GM12801 (cell line): Measurements from ENCODE around the gene RNASE9.

ENCODE experiments used
- TF ChIP-seq, protein P1 (sequence below): IDR thresholded peaks from one replicate; pipeline ENCODE4 v1.5.1; 2011; ENCODE audit warnings: control low read depth; ENCODE audit not compliant: insufficient read length; ENCODE audit errors: extremely low read depth

RNASE9 gene

DNA sequence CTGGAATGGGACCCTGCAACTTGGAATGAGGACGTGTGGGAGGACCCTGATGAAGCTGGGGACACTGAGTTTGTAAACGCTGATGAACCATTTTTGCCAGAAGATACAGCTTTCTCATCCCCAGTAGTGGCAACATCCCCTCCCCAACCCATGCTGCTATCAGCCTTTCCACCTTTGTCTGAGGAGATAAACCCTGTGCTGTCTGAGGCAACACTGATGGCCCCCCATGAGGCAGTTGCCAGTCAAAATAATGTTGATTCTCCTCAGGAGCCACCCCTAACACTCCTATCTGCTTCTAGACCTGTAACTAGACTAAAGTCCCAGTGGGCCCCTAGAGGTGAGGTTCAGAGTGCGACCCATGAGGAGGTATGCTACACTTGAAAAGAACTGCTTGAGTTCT, 7.5 kb upstream of the RNASE9 start:
- TF ChIP-seq, protein P1, sequence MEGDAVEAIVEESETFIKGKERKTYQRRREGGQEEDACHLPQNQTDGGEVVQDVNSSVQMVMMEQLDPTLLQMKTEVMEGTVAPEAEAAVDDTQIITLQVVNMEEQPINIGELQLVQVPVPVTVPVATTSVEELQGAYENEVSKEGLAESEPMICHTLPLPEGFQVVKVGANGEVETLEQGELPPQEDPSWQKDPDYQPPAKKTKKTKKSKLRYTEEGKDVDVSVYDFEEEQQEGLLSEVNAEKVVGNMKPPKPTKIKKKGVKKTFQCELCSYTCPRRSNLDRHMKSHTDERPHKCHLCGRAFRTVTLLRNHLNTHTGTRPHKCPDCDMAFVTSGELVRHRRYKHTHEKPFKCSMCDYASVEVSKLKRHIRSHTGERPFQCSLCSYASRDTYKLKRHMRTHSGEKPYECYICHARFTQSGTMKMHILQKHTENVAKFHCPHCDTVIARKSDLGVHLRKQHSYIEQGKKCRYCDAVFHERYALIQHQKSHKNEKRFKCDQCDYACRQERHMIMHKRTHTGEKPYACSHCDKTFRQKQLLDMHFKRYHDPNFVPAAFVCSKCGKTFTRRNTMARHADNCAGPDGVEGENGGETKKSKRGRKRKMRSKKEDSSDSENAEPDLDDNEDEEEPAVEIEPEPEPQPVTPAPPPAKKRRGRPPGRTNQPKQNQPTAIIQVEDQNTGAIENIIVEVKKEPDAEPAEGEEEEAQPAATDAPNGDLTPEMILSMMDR, result no peak

DNA sequence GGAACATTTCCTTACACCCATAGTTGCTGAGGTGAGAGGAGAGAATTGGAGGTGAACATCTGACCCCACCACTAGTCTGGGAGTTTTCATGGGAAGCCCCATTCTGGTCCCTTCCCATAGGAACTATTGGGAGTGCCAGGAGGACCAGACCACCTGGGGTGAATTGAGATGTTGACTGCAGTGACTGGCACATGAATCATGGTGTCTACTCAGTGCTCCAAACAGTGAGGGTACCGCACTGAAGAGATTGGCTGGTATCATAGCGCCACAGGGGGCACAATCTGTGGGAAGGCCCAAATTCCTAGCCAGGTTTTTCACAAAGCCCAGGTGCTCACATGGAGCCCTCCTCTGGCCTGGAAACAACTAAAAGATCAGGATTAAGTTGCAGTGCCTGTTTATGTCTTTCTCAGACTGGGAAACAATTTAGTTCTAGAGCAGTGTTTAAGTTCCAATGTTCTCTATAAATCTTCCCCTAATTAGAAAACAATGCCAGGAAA, 3.7 kb upstream of the RNASE9 start:
- TF ChIP-seq, protein P1, result no peak

DNA sequence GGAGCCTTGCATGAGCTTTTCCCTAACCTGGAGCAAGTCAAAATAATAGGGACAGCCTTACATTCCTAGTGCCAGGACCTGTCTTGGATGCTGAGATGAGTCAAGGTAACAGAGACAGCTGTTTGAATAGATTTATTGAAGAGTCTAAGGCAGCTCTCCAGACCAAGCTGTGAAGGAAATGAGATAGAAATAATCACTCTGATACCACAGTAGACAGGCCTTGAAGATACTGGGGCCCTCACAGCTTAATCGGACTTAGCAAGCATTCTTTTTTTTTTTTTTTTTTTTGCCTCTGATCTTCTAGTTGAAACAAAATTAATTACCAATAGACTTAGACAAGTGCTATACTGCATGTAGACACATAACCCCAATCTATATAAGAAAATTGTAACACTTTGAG, 3.1 kb upstream of the RNASE9 start:
- TF ChIP-seq, protein P1, result no peak

DNA sequence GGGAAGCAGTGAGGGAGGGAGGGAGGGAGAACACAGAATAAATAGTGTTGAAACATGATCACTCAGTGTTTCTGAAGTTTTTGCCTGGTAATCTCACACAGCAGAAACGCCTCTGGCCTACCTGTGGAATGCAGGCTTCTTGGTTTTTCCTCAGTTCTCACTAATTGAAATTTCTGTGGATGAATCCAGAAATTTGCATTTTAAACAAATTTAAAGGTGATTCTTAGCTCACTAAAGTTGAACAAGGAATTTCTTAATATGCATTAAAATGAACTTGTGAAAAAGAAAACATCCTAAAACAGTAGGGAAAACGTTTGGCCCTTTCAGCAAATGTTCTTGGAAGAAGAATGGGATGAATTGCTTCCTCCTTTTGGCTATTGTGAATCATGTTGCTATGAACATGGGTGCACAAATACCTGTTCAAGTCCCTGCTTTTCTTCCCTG, 1.4 kb downstream of the RNASE9 start:
- TF ChIP-seq, protein P1, result no peak

DNA sequence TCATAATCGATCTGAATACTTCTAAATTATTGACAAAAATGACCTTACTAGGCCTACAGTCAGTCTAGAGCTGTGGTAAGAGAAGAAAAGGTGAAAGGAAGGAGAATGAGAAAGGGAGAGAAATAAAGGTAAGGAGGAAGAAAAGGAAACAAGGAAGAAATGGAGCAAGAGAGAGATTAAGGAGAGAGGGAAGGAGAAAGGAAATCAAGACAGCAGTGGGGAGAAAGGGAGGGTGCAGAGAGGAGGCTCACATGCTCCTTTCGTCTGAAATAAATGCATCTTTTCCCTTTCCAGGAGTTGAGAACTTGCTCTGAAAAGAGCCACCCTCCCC, 3.7 kb downstream of the RNASE9 start:
- TF ChIP-seq, protein P1, result no peak

DNA sequence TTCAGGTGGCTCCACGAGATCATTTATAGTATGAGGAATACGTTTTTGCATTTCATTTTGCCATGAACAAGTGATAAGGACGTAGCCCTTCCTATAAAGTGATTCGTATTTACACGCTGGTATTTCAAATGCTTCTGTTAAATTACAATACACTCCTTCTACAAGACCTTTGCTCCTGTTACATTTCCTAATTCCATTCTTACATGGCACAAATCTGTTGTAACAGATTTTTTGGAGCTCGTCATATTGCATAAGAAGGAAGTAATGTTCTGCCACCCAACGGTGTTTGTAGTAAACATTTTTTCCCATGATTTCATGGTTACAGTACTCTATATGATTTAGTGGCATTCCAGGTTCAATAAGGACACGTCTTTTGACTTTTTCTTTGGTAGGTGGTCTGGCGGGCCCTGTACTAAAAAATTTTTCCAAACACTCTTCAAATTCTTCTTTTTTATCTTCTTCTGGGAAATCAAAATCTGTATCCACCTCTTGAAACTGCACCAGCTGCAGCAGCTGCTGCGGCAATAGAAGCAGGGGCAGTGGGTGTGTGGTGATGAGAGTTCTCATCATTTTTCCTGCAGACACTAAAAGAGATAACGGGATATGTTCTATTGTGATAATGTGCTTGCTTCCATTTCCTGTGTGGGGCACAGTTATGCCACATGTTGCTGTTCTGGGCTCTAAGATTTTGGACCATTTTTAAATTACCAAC, 4.2 kb downstream of the RNASE9 start:
- TF ChIP-seq, protein P1, result no peak

DNA sequence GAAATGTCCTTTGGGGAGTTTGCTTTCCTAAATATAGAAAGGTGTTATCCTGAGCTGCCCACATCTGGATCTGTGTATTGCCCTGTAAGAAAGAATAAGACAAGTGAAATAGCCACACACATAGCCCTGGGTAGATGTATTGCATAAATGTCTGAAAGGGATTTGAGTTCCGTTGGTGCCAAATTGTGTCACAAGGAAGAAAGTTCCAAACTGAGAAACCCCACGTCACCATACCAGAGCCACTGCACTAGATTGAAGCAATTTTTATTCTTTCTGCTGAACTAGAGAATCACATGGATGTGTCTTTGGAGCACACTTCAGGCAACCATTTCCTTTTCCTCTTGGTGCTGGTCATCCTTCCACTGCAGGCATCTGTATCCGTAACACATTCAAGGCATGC, 5.0 kb downstream of the RNASE9 start:
- TF ChIP-seq, protein P1, result no peak
